Stimulated activated naive CD4-positive, alpha-beta T cell (primary cell): Measurements from ENCODE around the gene CD300LB.

ENCODE experiments used
- DNase-seq, 6 experiments: peaks; one replicate each; lab custom pipeline; 2025; lab: John Stamatoyannopoulos, UW

Gene CD300LB

GRCh38 chr17:74549343-74549742, 18.1 kb upstream of the CD300LB start:
- DNase-seq: no peak

- no peak for DNase-seq
Measured at GRCh38 chr17:74547736-74548135, 16.5 kb upstream of the CD300LB start.

GRCh38 chr17:74547264-74547663, 16.0 kb upstream of the CD300LB start:
- no peak for DNase-seq

- DNase-seq: no peak
Measured at GRCh38 chr17:74546586-74546985, 15.3 kb upstream of the CD300LB start.

- DNase-seq: no peak
Measured at GRCh38 chr17:74545843-74546230, 14.6 kb upstream of the CD300LB start, which contains the start of gene CD300C. TSS of gene CD300C (minus strand) at chr17:74546115. CDS start at chr17:74545782, 333 bp downstream.

GRCh38 chr17:74544991-74545842, 13.9 kb upstream of the CD300LB start:
- no peak for DNase-seq

- no peak for DNase-seq
Measured at GRCh38 chr17:74543891-74544760, 12.9 kb upstream of the CD300LB start.

- no peak for DNase-seq
Measured at GRCh38 chr17:74543406-74543805, 12.1 kb upstream of the CD300LB start.

GRCh38 chr17:74542727-74543383, 11.6 kb upstream of the CD300LB start:
- no peak for DNase-seq

GRCh38 chr17:74542166-74542565, 10.9 kb upstream of the CD300LB start:
- no peak for DNase-seq

GRCh38 chr17:74541176-74542111, 10.2 kb upstream of the CD300LB start:
- no peak for DNase-seq

- DNase-seq: no peak
Measured at GRCh38 chr17:74539281-74539820, 8.1 kb upstream of the CD300LB start.

GRCh38 chr17:74536890-74537289, 5.6 kb upstream of the CD300LB start:
- DNase-seq: no peak

GRCh38 chr17:74532115-74532514, 840 bp upstream of the CD300LB start:
- DNase-seq: no peak

- DNase-seq: no peak
Measured at GRCh38 chr17:74530831-74531150, 484 bp downstream of the CD300LB start.

GRCh38 chr17:74529243-74529642, 2.0 kb downstream of the CD300LB start:
- no peak for DNase-seq

GRCh38 chr17:74528491-74529199, 2.6 kb downstream of the CD300LB start:
- no peak for DNase-seq

GRCh38 chr17:74527756-74528155, 3.5 kb downstream of the CD300LB start:
- DNase-seq: no peak

GRCh38 chr17:74527081-74527480, 4.2 kb downstream of the CD300LB start:
- DNase-seq: no peak

GRCh38 chr17:74526681-74527080, 4.6 kb downstream of the CD300LB start:
- no peak for DNase-seq
